ENCODE data around the gene NTNG1.
A peak's percentile ranks its signal among the peaks of the same experiment; 100 is the strongest.

The NTNG1 gene

DNA sequence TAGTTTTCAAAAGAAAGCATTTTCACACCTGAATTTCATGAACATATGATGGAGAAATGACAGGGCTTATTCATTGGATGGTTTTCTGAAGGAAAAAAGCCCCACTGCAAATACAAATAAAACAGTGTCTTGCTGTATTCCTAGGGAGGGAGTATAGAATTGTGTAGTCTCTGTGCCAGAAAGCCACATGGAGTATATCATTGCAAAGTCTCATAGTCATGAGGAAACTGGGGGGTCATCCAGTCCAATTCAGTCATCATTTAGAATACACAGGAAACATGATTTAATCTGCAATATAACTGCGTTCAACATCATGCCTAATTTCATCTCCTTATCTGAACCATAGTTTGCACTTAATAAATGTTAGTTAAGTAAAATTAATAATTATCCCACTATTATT lies 222.3 kb downstream of the NTNG1 start:
- no peak overlapping the region for H3K27ac ChIP-seq

DNA sequence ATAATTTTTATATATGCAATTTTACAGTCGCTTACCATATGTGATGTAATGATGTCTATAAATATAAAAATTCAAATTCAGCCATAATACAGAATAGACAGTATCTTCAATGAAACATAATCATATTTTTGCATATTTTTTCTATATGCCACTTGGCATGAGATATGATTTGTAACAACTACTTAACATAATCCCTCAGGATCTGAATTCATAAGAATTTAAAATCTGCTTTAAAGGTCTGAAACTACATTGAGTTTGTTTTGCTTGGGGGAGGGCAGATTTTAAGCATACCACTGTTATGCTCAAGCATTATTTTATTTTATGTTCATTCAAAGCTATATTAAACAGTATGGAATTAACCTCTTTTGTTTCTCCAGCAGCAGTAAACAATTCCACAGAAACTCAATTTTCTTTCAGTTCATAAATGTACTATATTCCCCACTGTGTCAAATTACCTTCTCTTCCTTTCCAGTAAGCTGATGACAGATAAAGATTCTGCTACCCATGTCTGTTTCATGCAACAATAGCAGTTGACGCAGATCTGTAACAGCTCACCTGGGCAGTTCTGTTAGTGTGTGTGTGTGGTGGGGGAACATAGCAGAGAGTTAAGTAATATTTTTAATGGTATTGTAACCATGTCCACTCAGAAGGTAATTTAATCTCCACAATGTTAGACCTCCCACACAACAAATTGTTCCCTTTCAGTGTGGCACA lies 224.8 kb downstream of the NTNG1 start:
- Histone ChIP-seq H3K4me3 (no peak overlapping the region), H3K27ac (no peak overlapping the region)

More for the DNA sequence above, 222.3 kb downstream of the NTNG1 start:
- H3K4me3 ChIP-seq = no peak overlapping the region

DNA sequence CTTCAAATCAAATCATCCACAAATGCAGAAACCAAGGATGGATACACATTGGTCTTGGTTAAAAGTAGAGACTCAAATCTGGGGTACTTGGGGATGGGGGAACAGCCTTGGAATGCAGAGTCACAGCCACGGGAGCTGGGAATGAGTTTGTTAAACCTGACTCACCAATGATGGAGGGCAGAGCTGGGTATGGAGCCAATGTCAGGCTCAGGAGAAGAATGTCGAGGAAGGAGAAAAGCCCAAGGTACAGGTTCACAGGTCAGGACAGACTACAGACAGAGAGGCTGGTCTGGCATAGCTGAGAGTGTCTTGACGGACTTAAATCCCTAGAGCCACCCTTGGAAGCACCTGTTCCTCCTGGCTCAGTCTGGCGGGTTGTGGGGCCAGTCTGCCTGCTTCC lies 237.6 kb downstream of the NTNG1 start:
- H3K27ac ChIP-seq = no peak overlapping the region
- H3K4me3 ChIP-seq = no peak overlapping the region

DNA sequence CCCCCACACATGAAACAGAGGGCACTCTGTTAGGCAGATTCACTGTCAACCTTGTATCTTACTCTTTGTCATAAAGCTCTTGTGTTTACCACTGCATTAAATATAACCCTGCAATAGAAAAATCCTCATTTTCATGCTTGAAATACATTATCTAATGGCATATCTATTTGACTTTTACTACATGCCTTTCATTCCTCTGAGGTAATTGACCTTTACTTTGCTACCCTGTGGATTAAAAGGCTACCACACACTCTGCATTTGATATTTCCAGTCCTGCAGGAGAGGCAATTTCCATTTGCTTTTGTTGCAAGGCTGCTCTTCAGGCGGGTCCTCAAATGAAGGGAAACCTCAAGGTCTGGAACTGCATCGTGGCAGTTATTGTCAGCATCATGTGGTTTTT lies 238.0 kb downstream of the NTNG1 start:
- H3K27ac ChIP-seq = no peak overlapping the region
- H3K4me3 ChIP-seq = no peak overlapping the region

DNA sequence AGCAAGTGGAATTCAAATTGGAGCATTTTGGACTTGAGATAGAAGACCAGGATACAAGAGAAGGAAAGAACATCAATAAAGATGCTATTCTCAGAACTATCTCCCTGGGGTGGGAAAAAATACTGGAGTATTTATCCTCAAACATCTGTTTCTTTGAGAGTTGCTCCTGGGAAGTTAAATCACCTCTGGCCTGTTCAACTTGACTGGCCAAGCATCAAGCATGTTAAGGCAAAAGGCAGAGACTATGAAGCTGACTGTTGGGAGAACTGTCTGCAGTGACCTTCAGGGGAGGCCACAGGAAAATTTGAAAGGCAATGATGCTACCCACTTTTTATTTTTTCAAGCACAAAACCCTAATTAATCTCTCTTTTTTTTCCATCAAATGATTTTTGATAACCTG lies 239.0 kb downstream of the NTNG1 start:
- H3K27ac ChIP-seq = no peak overlapping the region
- H3K4me3 ChIP-seq = no peak overlapping the region

DNA sequence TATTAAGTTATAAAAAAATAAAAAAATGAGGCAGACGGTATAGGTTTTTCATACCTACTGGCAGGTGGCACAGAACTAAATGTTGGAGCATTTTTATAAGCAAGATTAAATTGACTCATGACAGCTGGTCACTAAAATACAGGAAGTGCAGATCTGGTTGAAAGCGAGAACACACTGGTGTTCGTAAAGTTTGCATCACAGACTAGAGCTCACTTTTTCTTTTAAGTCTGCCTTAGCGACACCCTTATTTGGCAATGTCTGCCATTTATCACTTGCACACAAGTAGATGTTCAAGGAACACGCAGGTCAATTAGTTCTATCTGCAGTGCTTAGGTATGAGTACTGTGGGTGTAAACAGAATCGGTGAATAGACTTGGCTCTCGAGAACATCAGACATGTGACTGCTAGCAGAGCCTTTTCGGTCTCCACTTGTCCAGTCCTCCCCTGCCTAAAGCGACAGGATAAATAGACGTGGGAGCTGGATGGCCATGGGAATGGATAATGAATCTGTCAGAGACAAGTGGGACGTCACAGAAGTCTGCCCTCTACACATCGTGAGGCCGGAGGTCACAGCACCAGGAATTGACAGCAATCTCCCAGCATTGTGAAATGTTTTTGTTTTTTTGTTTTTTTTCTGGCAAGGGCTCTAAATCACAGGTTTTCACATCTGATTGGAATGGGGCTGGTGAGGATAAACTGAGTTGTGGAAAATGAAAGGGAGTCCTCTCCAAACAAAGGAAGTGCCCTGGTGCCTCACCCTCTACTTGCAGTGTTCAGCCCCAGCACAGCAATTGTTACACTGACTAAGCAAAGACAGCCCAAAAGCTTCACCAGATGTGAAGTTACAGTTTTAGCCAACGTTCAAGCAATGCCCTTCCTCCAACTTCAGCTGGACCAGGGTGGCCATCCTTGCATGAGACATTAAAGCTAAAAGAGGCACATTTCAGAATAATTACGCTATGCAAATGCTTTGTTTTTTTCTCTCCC lies 248.9 kb downstream of the NTNG1 start:
- Histone ChIP-seq H3K27ac (no peak overlapping the region), H3K4me3 (no peak overlapping the region)

DNA sequence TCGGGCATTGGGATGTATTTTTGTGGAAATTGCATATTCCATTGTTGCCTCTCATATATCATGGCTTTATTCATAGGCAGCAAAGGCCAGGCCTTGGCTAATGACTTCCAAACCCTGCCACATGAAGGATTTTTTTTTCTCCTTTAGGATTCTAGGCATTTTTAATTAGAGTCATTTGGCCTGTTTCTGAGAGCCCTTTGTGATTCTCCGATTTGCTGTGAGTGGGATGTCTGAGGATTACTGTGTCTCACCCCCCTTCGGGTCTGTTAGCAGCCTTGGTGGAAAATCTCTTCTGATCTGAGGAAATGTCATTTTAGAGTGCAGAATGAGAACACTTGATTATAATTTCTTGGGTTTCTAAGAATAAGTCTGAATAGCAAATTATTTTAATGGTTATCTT lies 253.5 kb downstream of the NTNG1 start:
- H3K4me3 ChIP-seq = no peak overlapping the region
- no peak overlapping the region for H3K27ac ChIP-seq

DNA sequence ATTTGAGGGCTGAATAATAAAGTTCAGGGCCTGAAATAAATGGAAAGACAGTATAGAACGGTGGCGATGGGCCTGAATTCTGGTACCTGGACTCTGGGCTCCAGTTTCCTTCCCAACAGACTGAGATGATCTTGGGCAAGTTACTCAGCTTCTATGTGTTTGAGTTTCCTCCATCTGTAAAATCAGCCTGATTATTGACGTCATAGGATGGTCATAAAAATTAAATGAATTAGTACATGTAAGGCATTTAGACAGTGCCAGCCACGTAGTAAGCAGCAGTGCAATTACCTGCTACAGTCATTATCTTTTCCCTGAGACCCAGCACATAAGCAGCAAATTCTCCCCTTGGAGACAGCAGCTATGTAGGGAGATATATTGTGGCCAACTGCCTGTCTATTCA lies 260.9 kb downstream of the NTNG1 start:
- H3K27ac ChIP-seq = no peak overlapping the region
- H3K4me3 ChIP-seq = no peak overlapping the region

DNA sequence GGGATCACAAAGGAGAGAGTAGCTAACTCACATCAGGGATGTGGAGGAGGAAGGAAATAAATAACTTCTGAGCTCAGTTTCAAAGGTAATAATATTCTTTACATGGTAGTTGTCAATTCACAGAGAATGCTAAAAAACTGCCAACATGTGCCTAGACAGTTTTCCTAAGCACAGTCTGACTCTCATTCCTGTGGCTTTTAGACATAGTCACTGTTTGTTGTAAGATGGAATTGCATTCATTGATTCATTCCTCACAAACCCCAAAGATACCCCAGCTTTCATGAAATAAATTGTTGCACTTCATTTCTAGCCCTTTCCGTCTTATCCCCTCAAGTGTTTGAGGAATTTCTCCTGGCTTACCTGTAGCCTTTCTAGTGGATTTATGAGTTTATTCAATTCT lies 263.9 kb downstream of the NTNG1 start:
- H3K27ac ChIP-seq = peak overlapping the region in 2 of 21 experiments; percentile 44 to 47
- no peak overlapping the region for H3K4me3 ChIP-seq

DNA sequence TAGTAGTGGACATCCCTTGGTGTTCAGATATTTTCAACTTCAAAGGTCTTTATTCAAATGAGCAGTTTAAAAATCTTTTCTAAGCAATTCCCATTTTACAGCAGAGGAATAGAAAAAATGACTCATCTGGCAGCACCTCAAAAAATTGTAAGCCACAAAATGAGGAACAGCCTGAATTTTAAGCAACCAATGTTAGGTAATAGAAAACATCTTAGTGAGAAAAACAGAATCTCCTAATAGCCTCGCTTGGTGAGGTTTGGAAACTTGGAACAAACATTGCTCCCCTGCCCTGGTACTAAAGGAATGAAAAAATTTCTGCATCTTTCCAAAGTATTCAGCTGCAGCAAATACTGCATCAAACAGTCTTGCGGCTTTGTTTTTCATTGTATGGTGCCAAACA lies 264.4 kb downstream of the NTNG1 start:
- H3K4me3 ChIP-seq = no peak overlapping the region
- peak overlapping the region in 1 of 21 experiments; percentile 44 for H3K27ac ChIP-seq

DNA sequence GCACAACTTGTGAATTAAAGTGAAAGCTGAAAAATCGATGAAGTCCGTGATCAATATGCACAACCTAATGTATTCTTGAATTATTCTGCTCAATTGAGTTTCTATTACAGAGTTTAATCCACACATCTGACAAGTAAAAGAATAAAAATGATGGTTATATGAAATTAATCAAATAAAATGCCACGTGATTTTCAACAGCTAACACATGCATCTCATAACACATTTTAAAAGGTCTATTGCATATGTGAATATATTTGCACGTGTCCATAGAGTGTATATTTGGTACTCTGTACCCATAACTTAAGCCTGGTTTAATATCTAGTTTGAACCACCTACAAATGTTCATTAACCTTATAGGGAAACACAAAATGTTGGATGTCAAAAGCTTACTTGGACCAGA lies 266.2 kb downstream of the NTNG1 start:
- Histone ChIP-seq H3K27ac (no peak overlapping the region), H3K4me3 (no peak overlapping the region)

DNA sequence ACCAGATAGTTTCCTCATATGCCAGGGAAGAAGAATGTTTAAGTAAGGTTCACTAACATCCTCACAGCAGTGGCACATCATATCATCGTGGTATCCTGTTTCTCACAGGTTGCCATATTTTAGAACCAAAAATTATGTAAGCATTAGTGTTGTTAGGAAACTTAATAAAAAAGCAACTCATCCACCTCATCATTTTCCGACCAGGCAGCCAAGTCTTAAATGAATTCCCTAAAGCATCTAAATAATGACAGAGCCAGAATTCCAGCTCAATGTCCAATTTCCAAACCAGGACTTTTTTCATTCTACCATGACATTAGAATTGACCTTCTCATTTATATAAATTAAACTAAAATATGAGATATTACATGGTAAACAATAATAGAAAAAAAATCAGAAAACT lies 272.7 kb downstream of the NTNG1 start:
- H3K4me3 ChIP-seq = no peak overlapping the region
- H3K27ac ChIP-seq = no peak overlapping the region

DNA sequence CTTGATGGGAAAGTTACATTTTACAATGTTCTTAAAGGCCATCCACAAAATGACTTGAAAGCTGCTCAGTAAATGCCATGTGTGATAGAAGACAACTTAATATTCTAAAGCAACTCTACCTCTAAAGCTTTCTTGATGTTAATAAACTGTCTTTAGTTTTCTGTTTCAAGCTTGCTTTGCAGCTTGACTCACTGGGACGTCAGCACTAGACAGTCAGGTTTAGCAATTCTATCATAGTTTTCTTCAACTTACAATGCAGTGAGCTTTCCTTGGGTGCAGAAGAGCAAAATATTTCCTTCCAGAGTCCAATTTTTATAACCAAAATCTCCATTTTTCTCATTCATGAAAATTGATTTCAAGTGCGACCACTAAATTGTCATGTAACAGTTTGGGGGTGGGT lies 273.1 kb downstream of the NTNG1 start:
- Histone ChIP-seq H3K4me3 (no peak overlapping the region), H3K27ac (no peak overlapping the region)

DNA sequence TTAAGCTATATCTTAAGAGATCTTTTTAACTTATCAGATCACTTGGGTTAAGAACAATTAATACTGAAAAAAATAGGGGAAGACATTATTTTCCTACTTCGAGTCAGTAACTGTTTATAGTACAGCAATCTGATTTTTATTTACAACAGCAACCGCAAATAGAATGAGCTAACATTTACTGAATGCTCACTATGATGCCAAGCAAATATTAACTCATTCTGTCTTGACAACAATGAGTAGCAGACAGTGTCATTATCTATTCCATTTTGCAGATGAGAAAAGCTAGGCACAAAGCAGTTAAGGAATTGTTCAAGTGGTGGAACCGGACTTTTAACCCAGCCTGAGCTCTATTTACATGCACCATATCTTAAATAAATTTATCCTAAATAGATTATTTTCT lies 273.7 kb downstream of the NTNG1 start:
- Histone ChIP-seq H3K4me3 (no peak overlapping the region), H3K27ac (no peak overlapping the region)

DNA sequence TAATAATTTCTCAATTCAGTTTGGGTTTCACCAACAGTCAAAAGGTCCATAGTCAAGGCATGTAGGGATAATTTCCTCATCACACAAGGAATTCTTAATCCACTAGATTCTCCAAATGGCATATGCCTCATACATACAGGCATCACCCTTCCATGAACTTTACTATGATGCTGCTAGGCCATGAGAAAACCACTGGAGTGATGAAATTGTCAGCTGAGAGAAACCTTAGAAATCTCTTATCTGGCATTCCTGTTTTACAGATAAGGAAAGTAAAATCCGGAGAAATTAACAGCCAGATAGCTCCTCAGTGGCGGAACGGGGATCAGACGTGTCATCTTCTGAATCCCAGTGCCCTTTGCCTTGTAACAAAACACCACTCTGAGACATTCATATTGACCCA lies 274.4 kb downstream of the NTNG1 start:
- Histone ChIP-seq H3K27ac (no peak overlapping the region), H3K4me3 (no peak overlapping the region)

DNA sequence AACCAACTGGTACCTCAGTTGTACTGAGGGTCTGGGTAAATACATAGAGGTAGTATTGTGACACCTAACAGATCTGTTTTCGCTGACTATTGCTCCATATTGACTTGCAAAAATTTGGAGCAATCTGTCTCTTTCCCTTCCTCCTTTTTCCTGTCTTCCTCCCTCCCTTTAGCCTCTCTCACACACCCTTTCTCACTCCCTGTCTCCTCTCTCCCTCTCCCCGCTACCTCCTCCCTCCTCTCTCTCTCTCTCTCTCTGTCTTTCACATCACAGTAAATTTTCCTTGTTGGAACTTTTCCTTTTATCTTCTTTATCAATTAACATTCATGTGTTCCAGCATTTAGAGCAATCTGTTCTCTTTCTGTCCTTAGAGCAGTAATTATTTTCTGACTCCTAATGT lies 278.2 kb downstream of the NTNG1 start:
- Histone ChIP-seq H3K4me3 (no peak overlapping the region), H3K27ac (no peak overlapping the region)

DNA sequence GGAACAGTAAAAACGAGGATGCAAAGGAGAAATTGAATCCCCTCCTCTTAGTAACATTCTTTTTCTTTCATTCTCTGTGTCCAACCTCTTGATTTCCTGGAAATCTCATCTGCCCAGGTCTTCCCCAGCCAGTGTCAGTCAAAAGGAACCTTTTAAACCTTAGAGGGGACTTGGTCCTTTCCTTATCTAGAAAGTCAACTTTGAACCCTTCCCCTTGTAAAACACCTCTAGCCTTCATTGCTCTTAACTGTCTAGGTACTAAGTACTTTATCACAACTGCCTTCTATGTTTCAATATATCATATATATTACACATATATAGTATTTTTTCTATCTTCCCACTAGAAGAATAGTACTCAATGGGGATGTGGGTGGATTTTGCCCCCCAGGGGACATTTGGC lies 282.1 kb downstream of the NTNG1 start:
- H3K27ac ChIP-seq = no peak overlapping the region
- H3K4me3 ChIP-seq = no peak overlapping the region

DNA sequence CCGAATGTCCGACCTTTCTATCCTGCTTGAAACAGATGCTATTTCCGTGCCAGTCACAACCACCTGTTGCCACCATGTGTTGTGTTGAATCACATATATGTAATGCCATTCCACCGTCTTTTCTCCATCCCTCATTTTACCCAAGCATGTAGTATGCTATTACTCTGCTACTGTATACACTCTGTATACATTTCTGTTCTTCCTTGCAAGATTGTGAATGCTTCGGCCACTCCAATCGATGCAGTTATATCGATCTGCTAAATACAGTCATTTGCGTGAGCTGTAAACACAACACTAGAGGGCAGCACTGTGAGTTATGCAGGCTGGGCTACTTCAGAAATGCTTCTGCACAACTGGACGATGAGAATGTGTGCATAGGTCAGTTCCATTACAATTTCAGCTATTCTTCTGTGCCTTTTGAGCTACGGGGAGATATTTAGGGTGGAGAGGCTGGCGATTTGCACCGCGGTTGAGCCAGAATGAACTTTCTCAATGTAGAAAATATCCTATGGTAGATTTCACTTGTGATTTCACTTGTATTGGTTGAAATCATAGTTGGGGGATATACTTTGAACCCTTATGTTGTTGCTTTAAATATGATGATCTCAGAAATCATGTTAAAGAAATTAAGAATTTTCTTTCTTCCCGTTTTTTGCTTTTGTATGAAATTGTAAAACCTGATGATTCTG lies 289.8 kb downstream of the NTNG1 start:
- Histone ChIP-seq H3K4me3 (no peak overlapping the region), H3K27ac (no peak overlapping the region)

DNA sequence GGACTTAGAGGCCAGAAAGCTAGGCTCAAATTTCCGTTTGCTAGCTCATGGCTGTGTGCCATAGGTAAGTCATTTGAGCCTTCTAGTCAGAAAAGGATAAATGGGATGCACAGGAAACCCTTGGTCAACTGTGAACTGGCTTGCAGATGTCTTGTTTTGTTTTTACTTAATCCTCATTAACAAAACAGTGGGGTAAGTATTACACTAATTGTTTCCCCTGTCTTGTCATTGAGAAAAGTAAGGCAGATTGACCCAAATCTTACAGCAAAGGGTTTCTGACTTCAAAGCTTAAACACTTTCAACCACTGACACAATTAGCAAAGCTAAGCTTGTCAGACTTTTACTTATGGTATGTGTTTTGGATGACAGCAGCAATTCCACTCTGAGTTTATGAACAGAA lies 291.3 kb downstream of the NTNG1 start:
- Histone ChIP-seq H3K27ac (no peak overlapping the region), H3K4me3 (no peak overlapping the region)

DNA sequence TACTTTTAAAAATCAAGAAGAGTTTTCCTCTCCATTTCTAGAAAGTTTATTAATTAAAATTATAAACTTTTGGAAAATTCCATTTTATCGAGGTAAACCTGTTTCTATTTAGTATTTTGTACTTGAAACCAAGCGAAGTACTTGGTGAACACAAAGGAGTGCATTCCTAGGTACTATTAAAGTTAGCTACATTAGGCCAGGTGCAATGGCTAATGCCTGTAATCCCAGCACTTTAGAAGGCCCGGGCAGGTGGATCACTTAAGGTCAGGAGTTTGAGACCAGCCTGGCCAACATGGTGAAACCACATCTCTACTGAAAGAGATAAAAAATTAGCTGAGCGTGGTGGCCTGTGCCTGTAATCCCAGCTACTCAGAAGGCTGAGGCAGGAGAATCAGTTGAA lies 292.2 kb downstream of the NTNG1 start:
- Histone ChIP-seq H3K27ac (no peak overlapping the region), H3K4me3 (no peak overlapping the region)
